Measurements from ENCODE around the gene ARF1.

- TF ChIP-seq CTCF (conservative IDR thresholded peaks at IDR 0.05) (no peak), EZH2 (IDR thresholded peaks at IDR 0.05; ENCODE audit: low read depth) (no peak)
Measured at GRCh38 chr1:228084325-228084724, 1.8 kb downstream of the ARF1 start.

Measured in PC-9 (cell line).